ENCODE measurements around the gene EMILIN1.

EMILIN1 gene

DNA sequence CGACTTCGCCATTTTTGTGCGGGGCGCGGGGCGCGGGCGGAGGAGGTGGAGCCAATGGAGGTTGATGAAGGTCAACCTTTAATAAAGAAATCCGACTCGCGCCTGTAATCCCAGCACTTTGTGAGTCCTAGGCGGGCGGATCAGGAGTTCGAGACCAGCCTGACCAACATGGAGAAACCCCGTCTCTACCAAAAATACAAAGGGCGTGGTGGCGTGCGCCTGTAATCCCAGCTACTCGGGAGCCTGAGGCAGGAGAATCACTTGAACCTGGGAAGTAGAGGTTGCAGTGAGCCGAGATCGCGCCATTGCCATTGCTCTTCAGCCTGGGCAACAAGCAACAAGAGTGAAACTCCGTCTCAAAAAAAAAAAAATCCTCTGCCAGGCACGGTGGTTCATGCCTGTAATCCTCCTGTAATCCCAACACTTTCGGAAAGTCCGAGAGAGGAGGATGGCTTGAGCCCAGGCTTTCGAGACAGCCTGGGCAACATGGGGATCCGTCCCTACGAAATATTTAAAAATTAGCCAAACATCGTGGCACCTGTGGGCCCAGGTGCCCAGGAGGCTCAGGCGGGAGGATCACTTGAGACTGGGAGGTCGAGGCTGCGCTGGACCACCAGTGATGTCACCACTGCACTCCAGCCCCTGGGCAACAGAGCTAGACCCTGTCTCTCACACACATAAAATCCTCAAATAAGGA lies 56.5 kb downstream of the EMILIN1 start:
- no peak overlapping the region for H3K9ac ChIP-seq (ENCODE audit: insufficient read length)
- no peak for TF ChIP-seq POLR2AphosphoS5 (IDR thresholded peaks at IDR 0.05; ENCODE audit: borderline replicate concordance, low read depth, low read length)
- TF ChIP-seq FOXP2 (optimal IDR thresholded peaks at IDR 0.05; ENCODE audit: control extremely low read depth, extremely low read length, insufficient read depth) = peak; percentile 2
- no peak for TF ChIP-seq EZH2 (IDR thresholded peaks at IDR 0.05)
- no peak for DNase-seq (ENCODE audit: low read depth, low spot score)
- peaks cover 35% of the 10 kb centered on the region for H3K36me3 ChIP-seq (ENCODE audit: insufficient read depth, low read length)
- peak overlapping the region; percentile 54; the same call in 1 of the 2 replicates for H3K27ac ChIP-seq
- H3K4me3 ChIP-seq = peak overlapping the region; percentile 99
- H3K9me3 ChIP-seq (ENCODE audit: low read depth, low read length) = no peaks in the 10 kb centered on the region

DNA sequence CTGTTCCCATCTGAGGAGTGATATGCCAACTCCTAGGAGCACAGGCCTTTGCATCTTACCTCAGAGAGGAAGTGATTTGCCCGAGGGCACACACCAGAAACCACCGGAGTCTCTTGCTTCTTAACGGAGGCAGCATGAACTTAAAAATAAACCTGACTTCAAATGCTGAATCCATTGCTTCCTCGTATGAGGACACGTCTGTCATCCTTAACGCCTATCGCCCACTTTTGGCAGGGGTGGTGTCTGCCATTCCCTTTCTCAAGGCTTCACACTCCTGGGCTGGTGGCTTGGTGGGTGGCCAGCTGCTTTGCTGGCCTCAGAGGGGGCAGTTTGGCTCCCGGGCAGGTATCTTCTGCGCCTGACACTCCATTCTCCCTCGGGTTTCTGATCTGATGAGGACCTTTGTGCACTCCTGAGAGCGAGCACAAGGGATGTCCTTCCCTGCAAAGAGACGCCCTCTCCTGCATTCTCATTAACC lies 57.1 kb downstream of the EMILIN1 start:
- Histone ChIP-seq H3K9ac (ENCODE audit: insufficient read length) (no peak overlapping the region), H3K27ac (no peak overlapping the region), H3K36me3 (ENCODE audit: insufficient read depth, low read length) (peaks cover 29% of the 10 kb centered on the region), H3K4me3 (no peak overlapping the region), H3K9me3 (ENCODE audit: low read depth, low read length) (no peaks in the 10 kb centered on the region)
- no peak for DNase-seq (ENCODE audit: low read depth, low spot score)
- TF ChIP-seq POLR2AphosphoS5 (IDR thresholded peaks at IDR 0.05; ENCODE audit: borderline replicate concordance, low read depth, low read length) (no peak), FOXP2 (optimal IDR thresholded peaks at IDR 0.05; ENCODE audit: control extremely low read depth, extremely low read length, insufficient read depth) (no peak), EZH2 (IDR thresholded peaks at IDR 0.05) (no peak)
